CD4-positive, alpha-beta T cell (primary cell): ENCODE data around the gene SLPI. TPM values are rescaled to one million over a fixed set of nuclear protein-coding genes. Genes with fewer than 3 reads are reported as not detected.

Experiments used
- ATAC-seq: fragments of 200-7000 bp; cut with Tn5 transposase; one replicate; pipeline ENCODE4 v1.10.0; 2022; ENCODE audit warnings: mild to moderate bottlenecking; ENCODE audit not compliant: poor library complexity
- CTCF ChIA-PET: fragments of 350-600 bp; sonication (Branson Sonifier 250); formaldehyde crosslinking; loops from one replicate; lab custom pipeline; 2021; ENCODE audit warnings: antibody characterized with exemption, inconsistent platforms; lab: Charles Lee
- POLR2A ChIA-PET: fragments of 350-600 bp; sonication (Branson Sonifier 250); formaldehyde crosslinking; loops from one replicate; lab custom pipeline; 2021; ENCODE audit warnings: antibody characterized with exemption, inconsistent platforms; lab: Charles Lee
- DNase-seq, 14 experiments: peaks; one replicate each; pipeline ENCODE4 v3.0.0-alpha.2; 2013 to 2020; ENCODE audit warnings: mixed read lengths in 2 of 14
- H3K27ac ChIP-seq, 2 donors: one replicate each; pipeline versions ENCODE4 v1.5.1 to v1.7.0; 2013; ENCODE audit warnings: low read length in 2 of 2, low read depth in 1 of 2, mild to moderate bottlenecking in 1 of 2
- H3K27me3 ChIP-seq, 2 experiments: 1 replicate in 1 of 2; 2 replicates in 1 of 2; pipeline versions ENCODE4 v1.6.1 to v1.7.0; 2013; ENCODE audit warnings: low read length in 2 of 2, control low read depth in 1 of 2, mild to moderate bottlenecking in 1 of 2, moderate library complexity in 1 of 2; ENCODE audit not compliant: insufficient read depth in 2 of 2, control insufficient read depth in 1 of 2
- H3K36me3 ChIP-seq: one replicate; pipeline ENCODE4 v1.6.1; 2013; ENCODE audit warnings: low read length, control low read depth; ENCODE audit not compliant: insufficient read depth
- H3K4me1 ChIP-seq: one replicate; pipeline ENCODE4 v1.6.1; 2013; ENCODE audit warnings: low read length, control low read depth; ENCODE audit not compliant: insufficient read depth
- H3K4me3 ChIP-seq: one replicate; pipeline ENCODE4 v1.5.1; 2013; ENCODE audit warnings: mild to moderate bottlenecking, low read length, moderate library complexity
- H3K9me3 ChIP-seq, 2 experiments: 1 replicate in 1 of 2; 2 replicates in 1 of 2; pipeline versions ENCODE4 v1.6.1 to v1.7.0; 2013; ENCODE audit warnings: low read length in 2 of 2, mild to moderate bottlenecking in 2 of 2, control low read depth in 1 of 2, moderate library complexity in 1 of 2; ENCODE audit not compliant: control insufficient read depth in 1 of 2, insufficient read depth in 1 of 2
- H3K27ac Mint-ChIP-seq: one replicate; pipeline ENCODE4 v1.8.0; 2020; ENCODE audit warnings: mixed read lengths
- H3K27me3 Mint-ChIP-seq: one replicate; pipeline ENCODE4 v1.8.0; 2021; ENCODE audit warnings: mixed read lengths
- H3K36me3 Mint-ChIP-seq: one replicate; pipeline ENCODE4 v1.8.0; 2021; ENCODE audit warnings: low read depth, mixed read lengths
- H3K4me1 Mint-ChIP-seq: one replicate; pipeline ENCODE4 v1.8.0; 2021; ENCODE audit warnings: low read depth, mixed read lengths
- H3K4me3 Mint-ChIP-seq: one replicate; pipeline ENCODE4 v1.8.0; 2020; ENCODE audit warnings: mild to moderate bottlenecking, mixed read lengths
- H3K9me3 Mint-ChIP-seq: one replicate; pipeline ENCODE4 v1.8.0; 2020; ENCODE audit warnings: mixed read lengths
- CTCF ChIP-seq: fragments of 200-600 bp; IDR thresholded peaks from one replicate; pipeline ENCODE4 v1.8.0; 2022; ENCODE audit warnings: antibody characterized with exemption, mild to moderate bottlenecking
- intact Hi-C, 2 experiments: fragments of 100-400 bp; cut with DNase I in 1 of 2; cut with micrococcal nuclease in 1 of 2; formaldehyde crosslinking; loops; one replicate each; pipeline versions ENCODE4 v1.15.1 to v1.9.0; 2023 to 2025; cut with DNase I, micrococcal nuclease
- total RNA-seq, 174 experiments: library from RNA in 2 of 174; stranded (reverse) in 2 of 174; gene quantifications; one replicate each; pipeline ENCODE4 v1.2.3 and lab custom pipeline; 2021 to 2026

The SLPI gene
- total RNA-seq, 2 experiments from 2014 or later, result not detected

- ATAC-seq (no peak), DNase-seq (no peak)
- intact Hi-C loops, result no loop called here
- Histone ChIP-seq H3K27me3 (peaks cover 9% of the 10 kb centered on the region in 2 experiments), H3K36me3 (no peaks in the 10 kb centered on the region), H3K27ac (no peak overlapping the region), H3K4me1 (peaks cover 10% of the 10 kb centered on the region), H3K9me3 (no peaks in the 10 kb centered on the region), H3K4me3 (no peak overlapping the region)
- CTCF ChIA-PET, result no interaction called here
- no peak overlapping the region for H3K27ac Mint-ChIP-seq
- H3K4me3 Mint-ChIP-seq, result no peak overlapping the region
- H3K4me1 Mint-ChIP-seq, result no peaks in the 10 kb centered on the region
- H3K27me3 Mint-ChIP-seq, result peaks cover 52% of the 10 kb centered on the region
- H3K9me3 Mint-ChIP-seq, result no peaks in the 10 kb centered on the region
- no peak for TF ChIP-seq CTCF
- POLR2A ChIA-PET, result no interaction called here
- no peaks in the 10 kb centered on the region for H3K36me3 Mint-ChIP-seq
These were observed 34.0 kb upstream of the SLPI start for GRCh38 chr20:45288376-45288775.

GRCh38 chr20:45283551-45284057 lies 29.2 kb upstream of the SLPI start:
- Mint-ChIP-seq H3K27me3 (peaks cover 50% of the 10 kb centered on the region), H3K4me3 (no peak overlapping the region), H3K36me3 (no peaks in the 10 kb centered on the region), H3K27ac (no peak overlapping the region), H3K9me3 (no peaks in the 10 kb centered on the region), H3K4me1 (no peaks in the 10 kb centered on the region)
- POLR2A ChIA-PET, result no interaction called here
- CTCF ChIA-PET, result interaction anchor here (1.3 kb wide), 1 partner anchor 10 kb away, joined by 4 read pairs; no protein-coding TSS in a partner anchor
- no peak for DNase-seq
- TF ChIP-seq CTCF, result no peak
- Histone ChIP-seq H3K9me3 (no peaks in the 10 kb centered on the region), H3K27me3 (peaks cover 0 to 12% of the 10 kb centered on the region in 2 experiments), H3K27ac (no peak overlapping the region), H3K36me3 (no peaks in the 10 kb centered on the region), H3K4me3 (no peak overlapping the region), H3K4me1 (no peaks in the 10 kb centered on the region)
- no peak for ATAC-seq
- intact Hi-C loops, result no loop called here

- Histone ChIP-seq H3K27me3 (peaks cover 0 to 12% of the 10 kb centered on the region in 2 experiments), H3K4me3 (no peak overlapping the region), H3K9me3 (no peaks in the 10 kb centered on the region), H3K27ac (no peak overlapping the region), H3K36me3 (no peaks in the 10 kb centered on the region), H3K4me1 (no peaks in the 10 kb centered on the region)
- no peak for TF ChIP-seq CTCF
- CTCF ChIA-PET, result interaction anchor here (1.3 kb wide), 1 partner anchor 11 kb away, joined by 4 read pairs; no protein-coding TSS in a partner anchor
- Mint-ChIP-seq H3K36me3 (no peaks in the 10 kb centered on the region), H3K27ac (no peak overlapping the region), H3K9me3 (no peaks in the 10 kb centered on the region), H3K27me3 (peaks cover 46% of the 10 kb centered on the region), H3K4me3 (no peak overlapping the region), H3K4me1 (no peaks in the 10 kb centered on the region)
- DNase-seq (no peak), ATAC-seq (no peak)
- POLR2A ChIA-PET, result no interaction called here
- intact Hi-C loops, result no loop called here
These were observed 28.6 kb upstream of the SLPI start for GRCh38 chr20:45282700-45283550.
